Activated CD4-positive, alpha-beta T cell treated with anti-CD3 and anti-CD28 coated beads, Interleukin-2, amount 50 U/mL, for 24 hours (primary cell): ENCODE measurements around the gene TM4SF18.

Experiments used
- DNase-seq, 2 donors: peaks; one replicate each; pipeline ENCODE4 v3.0.0-alpha.2; 2020; ENCODE audit warnings: low read depth in 1 of 2, low spot score in 1 of 2

TM4SF18 gene

GRCh38 chr3:149331396-149331795, 2.0 kb downstream of the TM4SF18 start:
- no peak for DNase-seq

- DNase-seq = no peak
These were observed 2.7 kb downstream of the TM4SF18 start for GRCh38 chr3:149330609-149331331.

GRCh38 chr3:149327156-149327555, 6.3 kb downstream of the TM4SF18 start:
- no peak for DNase-seq

GRCh38 chr3:149325581-149325980, 7.9 kb downstream of the TM4SF18 start:
- no peak for DNase-seq

- DNase-seq = no peak
These were observed 9.1 kb downstream of the TM4SF18 start for GRCh38 chr3:149324332-149324731.

GRCh38 chr3:149321640-149322039, 11.8 kb downstream of the TM4SF18 start:
- DNase-seq = no peak

GRCh38 chr3:149321136-149321535, 12.3 kb downstream of the TM4SF18 start:
- DNase-seq = no peak

GRCh38 chr3:149319750-149320149, 13.7 kb downstream of the TM4SF18 start:
- no peak for DNase-seq

GRCh38 chr3:149317072-149317471, 16.4 kb downstream of the TM4SF18 start:
- no peak for DNase-seq

GRCh38 chr3:149316437-149316836, 17.0 kb downstream of the TM4SF18 start:
- no peak for DNase-seq

- no peak for DNase-seq
These were observed 17.7 kb downstream of the TM4SF18 start for GRCh38 chr3:149315694-149316093.

- no peak for DNase-seq
These were observed 18.4 kb downstream of the TM4SF18 start for GRCh38 chr3:149314807-149315578.

GRCh38 chr3:149313542-149313941, 19.9 kb downstream of the TM4SF18 start:
- DNase-seq = no peak

GRCh38 chr3:149310796-149311534, 22.5 kb downstream of the TM4SF18 start:
- DNase-seq = no peak

- DNase-seq = no peak
These were observed 26.0 kb downstream of the TM4SF18 start for GRCh38 chr3:149307435-149307783.

- DNase-seq = no peak
These were observed 26.5 kb downstream of the TM4SF18 start for GRCh38 chr3:149306751-149307434.

- DNase-seq = no peak
These were observed 28.1 kb downstream of the TM4SF18 start for GRCh38 chr3:149305376-149305775.

- DNase-seq = no peak
These were observed 33.3 kb downstream of the TM4SF18 start for GRCh38 chr3:149299938-149300801.

- no peak for DNase-seq
These were observed 36.5 kb downstream of the TM4SF18 start for GRCh38 chr3:149296972-149297371.

- DNase-seq = no peak
These were observed 40.8 kb downstream of the TM4SF18 start for GRCh38 chr3:149292666-149293065.
